ENCODE measurements around the gene COL4A6.

COL4A6 gene

GRCh38 chrX:108132876-108133275 is 305.3 kb downstream of the COL4A6 start:
- TF ChIP-seq, protein P1, sequence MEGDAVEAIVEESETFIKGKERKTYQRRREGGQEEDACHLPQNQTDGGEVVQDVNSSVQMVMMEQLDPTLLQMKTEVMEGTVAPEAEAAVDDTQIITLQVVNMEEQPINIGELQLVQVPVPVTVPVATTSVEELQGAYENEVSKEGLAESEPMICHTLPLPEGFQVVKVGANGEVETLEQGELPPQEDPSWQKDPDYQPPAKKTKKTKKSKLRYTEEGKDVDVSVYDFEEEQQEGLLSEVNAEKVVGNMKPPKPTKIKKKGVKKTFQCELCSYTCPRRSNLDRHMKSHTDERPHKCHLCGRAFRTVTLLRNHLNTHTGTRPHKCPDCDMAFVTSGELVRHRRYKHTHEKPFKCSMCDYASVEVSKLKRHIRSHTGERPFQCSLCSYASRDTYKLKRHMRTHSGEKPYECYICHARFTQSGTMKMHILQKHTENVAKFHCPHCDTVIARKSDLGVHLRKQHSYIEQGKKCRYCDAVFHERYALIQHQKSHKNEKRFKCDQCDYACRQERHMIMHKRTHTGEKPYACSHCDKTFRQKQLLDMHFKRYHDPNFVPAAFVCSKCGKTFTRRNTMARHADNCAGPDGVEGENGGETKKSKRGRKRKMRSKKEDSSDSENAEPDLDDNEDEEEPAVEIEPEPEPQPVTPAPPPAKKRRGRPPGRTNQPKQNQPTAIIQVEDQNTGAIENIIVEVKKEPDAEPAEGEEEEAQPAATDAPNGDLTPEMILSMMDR (IDR thresholded peaks at IDR 0.05; ENCODE audit: low read depth, low read length): no peak
- DNase-seq (ENCODE audit: extremely low read depth, low read depth): no peak

DNA sequence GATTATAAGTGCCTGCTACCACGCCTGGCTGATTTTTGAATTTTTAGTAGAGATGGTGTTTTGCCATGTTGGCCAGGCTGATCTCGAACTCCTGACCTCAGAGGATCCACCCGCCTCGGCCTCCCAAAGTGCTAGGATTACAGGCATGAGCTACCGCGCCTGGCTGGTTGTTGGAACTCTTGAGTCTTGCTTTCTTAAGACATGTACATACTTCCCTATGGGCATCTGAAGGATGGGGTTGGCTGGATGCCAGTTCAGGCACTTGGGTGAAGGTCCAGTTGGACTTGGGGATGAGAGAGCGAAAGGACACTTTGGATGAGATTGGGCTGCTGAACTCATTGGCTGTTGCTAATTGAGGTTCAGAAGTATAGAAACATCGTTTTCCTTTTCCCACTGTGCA is 306.2 kb downstream of the COL4A6 start:
- TF ChIP-seq, protein P1 (IDR thresholded peaks at IDR 0.05; ENCODE audit: low read depth, low read length): no peak
- DNase-seq (ENCODE audit: extremely low read depth, low read depth): no peak

GRCh38 chrX:108131471-108131870 is 306.8 kb downstream of the COL4A6 start:
- TF ChIP-seq, protein P1 (IDR thresholded peaks at IDR 0.05; ENCODE audit: low read depth, low read length): no peak
- DNase-seq (ENCODE audit: extremely low read depth, low read depth): no peak

- TF ChIP-seq, protein P1 (IDR thresholded peaks at IDR 0.05; ENCODE audit: low read depth, low read length): no peak
- no peak for DNase-seq (ENCODE audit: extremely low read depth, low read depth)
Observed at GRCh38 chrX:108130889-108131288, 307.3 kb downstream of the COL4A6 start.

DNA sequence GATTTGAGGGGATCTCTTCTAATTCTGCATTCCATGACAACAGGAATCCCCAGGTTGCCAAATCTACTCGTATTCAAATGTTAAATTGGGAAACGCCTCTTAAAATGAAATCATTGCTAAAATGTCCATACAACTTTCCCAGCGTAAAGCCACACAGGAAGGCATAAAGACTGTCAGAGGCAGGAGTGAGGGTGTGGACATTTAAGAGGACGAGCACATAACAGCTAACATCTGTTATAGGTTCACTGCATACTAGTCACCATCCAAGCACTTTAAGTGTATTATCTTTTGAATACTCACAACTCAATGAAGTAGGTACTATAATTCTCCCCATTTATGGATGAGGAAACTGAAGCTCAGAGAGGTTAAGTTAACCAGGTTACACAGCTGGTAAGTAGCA is 311.1 kb downstream of the COL4A6 start:
- DNase-seq (ENCODE audit: extremely low read depth, low read depth): no peak
- TF ChIP-seq, protein P1 (IDR thresholded peaks at IDR 0.05; ENCODE audit: low read depth, low read length): no peak

GRCh38 chrX:108126661-108127060 is 311.6 kb downstream of the COL4A6 start:
- TF ChIP-seq, protein P1 (IDR thresholded peaks at IDR 0.05; ENCODE audit: low read depth, low read length): no peak

DNA sequence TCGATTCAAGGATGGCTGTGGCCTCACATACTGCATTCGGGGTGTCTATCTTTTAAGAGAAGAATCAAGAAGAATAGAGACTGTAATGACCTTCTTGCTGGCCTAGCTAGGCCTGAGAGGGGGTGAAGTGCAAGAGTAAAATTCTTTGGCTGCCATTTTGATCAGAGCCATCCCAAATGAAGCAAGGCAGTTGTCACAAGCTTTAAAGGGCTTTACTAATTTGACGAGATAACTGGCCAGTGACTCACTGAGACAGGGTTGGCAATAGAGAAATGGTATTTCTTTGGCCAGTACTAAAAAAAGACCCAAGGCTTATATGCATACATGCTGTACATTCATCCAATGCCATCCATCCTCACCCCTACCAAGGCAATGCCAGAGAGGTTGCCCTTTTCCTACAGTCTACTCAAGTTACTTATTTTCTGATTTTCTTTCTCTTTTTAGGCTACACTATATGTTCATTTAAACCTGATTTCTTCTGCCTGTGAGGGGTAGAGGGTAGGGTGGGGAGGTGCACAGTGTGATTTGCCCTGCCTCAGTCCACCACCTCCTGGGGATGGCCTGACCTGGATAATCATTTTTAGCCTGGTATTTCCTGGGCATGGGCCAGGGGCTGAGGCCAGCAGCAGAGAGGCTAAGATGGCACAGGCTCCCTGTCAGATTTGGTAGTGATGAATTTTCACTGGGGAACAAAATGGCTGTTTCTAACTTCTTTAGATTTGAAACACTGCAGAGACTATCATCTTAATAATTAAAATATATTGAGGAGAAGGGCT is 314.4 kb downstream of the COL4A6 start:
- no peak for DNase-seq (ENCODE audit: extremely low read depth, low read depth)

More at GRCh38 chrX:108126661-108127060, 311.6 kb downstream of the COL4A6 start:
- no peak for DNase-seq (ENCODE audit: extremely low read depth, low read depth)

More for the DNA sequence above, 314.4 kb downstream of the COL4A6 start:
- TF ChIP-seq, protein P1 (IDR thresholded peaks at IDR 0.05; ENCODE audit: low read depth, low read length): no peak
